ENCODE data around the gene INO80B.

The INO80B gene

GRCh38 chr2:74502147-74502719 lies 47.3 kb downstream of the INO80B start:
- no peak for DNase-seq (ENCODE audit: low read depth in 2 of 2)

- DNase-seq (ENCODE audit: low read depth in 2 of 2) = no peak
Observed at GRCh38 chr2:74502720-74503505, 48.0 kb downstream of the INO80B start.

GRCh38 chr2:74503506-74504475 lies 48.9 kb downstream of the INO80B start:
- no peak for DNase-seq (ENCODE audit: low read depth in 2 of 2)

- no peak for DNase-seq (ENCODE audit: low read depth in 2 of 2)
Observed at GRCh38 chr2:74504591-74504990, 49.7 kb downstream of the INO80B start.

DNA sequence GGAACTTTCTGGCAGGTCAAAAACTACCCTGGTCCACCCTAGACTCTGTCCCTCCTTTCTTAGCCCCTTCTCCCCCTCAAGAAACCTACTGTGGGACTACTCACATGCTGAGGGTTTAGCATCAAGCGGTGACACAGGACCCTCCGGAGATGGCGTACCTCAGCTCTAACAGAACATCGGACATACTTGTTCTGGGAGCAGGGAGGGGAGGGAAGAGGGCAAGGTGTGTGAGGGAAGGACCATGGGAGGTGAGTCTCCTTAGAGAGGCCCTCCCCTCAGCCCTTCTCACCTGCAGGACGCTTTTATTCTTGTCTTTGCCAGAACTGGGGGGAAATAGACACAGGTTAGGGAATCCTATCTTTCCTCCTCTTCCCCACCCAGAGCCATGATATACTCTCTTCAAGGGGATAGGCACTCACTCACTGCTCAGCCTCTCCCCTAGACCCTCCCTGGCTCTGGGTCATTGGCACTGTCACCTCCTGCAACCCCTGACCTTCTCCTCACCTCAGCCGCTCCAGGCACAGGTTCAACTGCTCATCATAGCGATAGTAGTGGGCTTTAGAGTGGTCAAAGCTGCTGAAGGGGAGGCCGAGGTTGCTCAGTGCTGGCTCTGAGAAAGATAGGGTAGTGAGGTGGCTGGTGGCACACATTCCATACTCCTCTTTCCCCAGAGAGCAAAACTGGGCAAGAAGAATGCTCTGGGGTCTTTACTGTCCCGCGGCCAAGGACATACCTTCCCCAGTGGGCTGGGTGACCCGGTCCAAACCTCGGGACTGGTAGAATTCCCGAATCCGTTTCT lies 50.8 kb downstream of the INO80B start:
- DNase-seq (ENCODE audit: low read depth in 2 of 2) = no peak

- peak; percentile 97 to 99 for DNase-seq (ENCODE audit: low read depth in 2 of 2)
Observed at GRCh38 chr2:74507145-74507925, 52.4 kb downstream of the INO80B start, which contains the start of gene PCGF1. Gene PCGF1, minus strand, starts transcription at chr2:74507695. Its CDS starts 27 bp downstream, at chr2:74507668.

All from stimulated activated CD8-positive, alpha-beta memory T cell treated with anti-CD3 and anti-CD28 coated beads, Interleukin-2, amount 100 ng/mL, for 1 hour (primary cell).